HTERT RPE-1 (cell line): ENCODE results near the gene SLPI.

Experiments used
- in situ Hi-C: fragments of 300-500 bp; cut with MboI; formaldehyde crosslinking; loops from 4 replicates; pipeline ENCODE4 v1.14.3; 2020; ENCODE audit warnings: low sequenced_read_pairs

Gene SLPI

DNA sequence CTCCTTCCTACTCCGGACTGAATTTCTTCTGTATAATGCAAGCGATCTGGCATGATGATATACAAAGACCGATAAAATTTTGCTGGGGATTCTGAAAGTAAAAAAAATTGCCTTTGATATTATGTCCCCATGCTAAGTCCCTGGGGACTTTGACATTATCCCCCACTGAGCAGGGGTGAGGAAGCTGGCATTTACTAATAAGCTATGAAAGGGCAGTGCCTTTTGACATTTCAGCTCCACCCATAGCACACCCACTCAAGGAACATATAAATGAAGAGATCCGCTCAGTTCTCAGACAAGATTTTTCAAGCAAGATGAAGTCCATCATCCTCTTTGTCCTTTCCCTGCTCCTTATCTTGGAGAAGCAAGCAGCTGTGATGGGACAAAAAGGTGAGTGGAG is 33.3 kb downstream of the SLPI start, which contains the start of gene SEMG2:
SEMG2 (plus strand) TSS at position 298 of the 400 bp plus-strand sequence; CDS start at position 315, 17 bp downstream.
- in situ Hi-C loops = no loop called here

DNA sequence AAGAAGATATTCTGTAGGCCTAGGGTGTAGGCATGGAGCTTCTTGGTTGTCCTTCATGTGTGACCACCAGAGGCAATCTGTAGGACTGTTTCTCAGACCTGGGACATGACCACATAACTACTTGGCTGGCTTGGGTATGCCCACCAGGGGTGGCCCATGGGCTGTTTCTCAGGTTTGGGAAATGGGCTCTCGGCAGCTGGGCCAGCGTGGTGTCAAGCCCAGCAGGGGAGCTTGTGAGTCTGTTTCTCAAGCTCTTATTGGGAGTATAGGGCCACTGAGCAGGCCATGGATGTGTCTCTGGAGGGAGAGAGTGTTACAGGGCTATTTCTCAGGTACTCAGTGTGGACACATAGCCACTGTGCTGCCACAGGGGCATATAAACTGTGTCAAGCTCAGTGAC is 35.7 kb downstream of the SLPI start:
- in situ Hi-C loops = no loop called here

DNA sequence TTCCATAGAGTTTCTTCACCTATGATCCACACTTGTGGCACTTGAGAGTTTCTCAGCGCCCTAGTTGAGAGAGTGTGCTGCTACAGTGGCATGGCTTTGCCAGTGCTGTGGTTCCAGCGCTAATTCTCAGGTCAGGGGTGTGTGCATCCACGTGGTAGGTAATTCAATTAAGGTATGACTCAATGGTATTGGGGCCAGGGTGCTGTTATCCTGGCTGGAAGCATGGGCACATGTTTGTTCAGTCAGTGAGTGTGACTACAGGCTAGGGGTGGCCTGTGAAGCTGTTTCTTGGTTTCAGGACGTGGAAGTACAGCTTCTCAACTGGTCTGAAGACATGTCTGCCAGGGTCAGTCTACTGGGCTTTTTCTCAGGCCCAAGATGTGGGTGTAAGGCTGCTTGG is 36.2 kb downstream of the SLPI start:
- in situ Hi-C loops = no loop called here

DNA sequence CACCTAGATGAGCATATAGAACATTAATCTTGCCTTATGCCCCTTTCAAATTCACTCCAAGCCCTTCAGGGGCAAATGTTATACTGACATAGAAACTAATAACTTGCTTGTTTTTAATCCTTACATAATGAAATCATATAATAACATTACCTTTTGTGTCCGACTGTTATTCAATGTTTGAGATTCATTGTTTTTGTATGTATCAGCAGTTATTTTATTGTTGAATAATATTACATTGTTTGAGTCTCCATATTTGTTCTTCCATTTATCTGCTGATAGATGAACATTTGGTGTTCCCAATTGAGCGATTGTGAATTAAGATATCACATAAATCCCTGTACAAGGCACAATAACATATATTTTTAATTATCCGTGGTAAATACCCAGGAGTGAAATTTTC is 41.5 kb downstream of the SLPI start:
- in situ Hi-C loops = no loop called here

DNA sequence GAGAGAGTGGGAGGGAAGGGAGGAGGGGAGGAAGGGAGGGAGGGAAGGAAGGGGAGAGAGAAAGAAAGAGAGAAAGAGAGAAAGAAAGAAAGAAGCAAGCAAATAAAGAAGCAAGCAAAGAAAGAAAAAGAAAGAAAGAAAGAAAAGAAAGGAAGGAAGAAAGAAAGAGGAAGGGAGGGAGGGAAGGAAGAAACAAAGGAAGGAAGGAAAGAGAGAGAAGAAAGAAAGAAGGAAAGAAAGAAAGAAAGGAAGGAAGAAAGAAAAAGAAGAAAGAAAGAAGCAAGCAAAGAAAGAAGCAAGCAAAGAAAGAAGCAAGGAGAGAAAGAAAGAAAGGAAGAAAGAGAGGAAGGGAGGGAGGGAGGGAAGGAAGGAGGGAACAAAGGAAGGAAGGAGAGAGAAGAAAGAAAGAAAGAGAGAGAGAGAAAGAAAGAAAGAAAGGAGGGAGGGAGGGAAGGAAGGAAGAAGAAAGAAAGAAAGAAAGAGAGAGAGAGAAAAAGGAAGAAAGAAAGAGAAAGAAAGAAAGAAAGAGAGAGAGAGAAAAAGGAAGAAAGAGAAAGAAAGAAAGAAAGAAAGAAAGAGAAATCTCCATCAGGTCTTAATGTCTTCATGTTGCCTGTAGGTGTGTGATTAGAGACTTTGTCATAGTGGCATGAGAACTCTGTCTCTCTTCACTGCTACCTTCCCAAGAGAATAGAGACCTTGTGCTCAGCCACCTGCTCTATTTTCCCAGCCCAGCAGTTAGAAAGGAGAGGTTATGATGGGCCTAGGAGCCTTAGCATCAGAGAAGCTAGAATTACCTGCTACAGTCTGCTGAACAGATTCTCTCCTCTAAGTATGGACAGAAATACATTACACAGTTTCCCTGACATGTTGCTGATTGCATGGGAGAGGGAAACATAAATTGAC is 42.5 kb downstream of the SLPI start:
- in situ Hi-C loops = no loop called here

DNA sequence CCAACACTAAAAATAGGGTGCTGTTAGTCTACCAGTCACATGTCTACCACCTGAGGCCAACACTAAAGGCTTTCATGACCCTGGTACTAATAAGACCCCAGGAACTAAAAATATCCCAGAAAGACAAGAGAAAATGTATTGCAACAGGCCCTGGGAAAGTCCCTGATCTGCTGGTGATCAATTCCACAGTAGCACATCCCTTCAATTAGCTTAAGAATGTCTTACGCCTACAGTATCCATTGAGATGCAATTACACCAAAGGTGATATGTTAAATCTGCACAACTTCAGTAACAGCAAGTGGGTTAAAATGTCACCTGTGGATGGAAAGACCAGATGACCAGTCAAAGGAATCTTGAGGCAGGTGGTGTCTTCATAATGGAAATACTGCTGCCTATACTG is 44.4 kb downstream of the SLPI start:
- in situ Hi-C loops = no loop called here

DNA sequence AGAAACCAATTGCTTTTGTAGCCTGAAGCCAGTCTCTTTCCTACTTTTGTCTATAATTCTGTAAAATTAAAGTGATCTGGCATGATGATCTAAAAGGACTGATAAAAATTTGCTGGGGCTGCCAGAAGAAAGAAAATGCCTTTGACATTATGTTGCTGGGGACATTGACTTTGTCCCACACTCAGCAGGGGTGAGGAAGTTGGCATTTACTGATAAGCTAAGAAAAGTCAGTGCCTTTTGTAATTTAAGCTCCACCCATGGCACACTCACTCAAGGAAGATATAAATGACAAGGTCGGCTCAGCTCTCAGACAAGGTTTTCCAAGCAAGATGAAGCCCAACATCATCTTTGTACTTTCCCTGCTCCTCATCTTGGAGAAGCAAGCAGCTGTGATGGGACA is 47.6 kb downstream of the SLPI start, which contains the start of gene SEMG1:
SEMG1 (plus strand) TSS at position 309 of the 400 bp plus-strand sequence; CDS start at position 330, 21 bp downstream.
- in situ Hi-C loops = no loop called here
